H54 (cell line): ENCODE results near the gene ABHD5.

Source experiments
- DNase-seq: peaks from one replicate; pipeline ENCODE4 v3.0.0; 2011; ENCODE audit warnings: low spot score, mixed read lengths; ENCODE audit not compliant: insufficient read length
- FAIRE-seq: peaks from 3 replicates; lab custom pipeline; 2011; peaks lifted over from hg19 to GRCh38; lab: Jason Lieb, UNC
- POLR2A ChIP-seq: IDR thresholded peaks from 2 replicates; pipeline ENCODE4 v1.6.1; 2011; ENCODE audit warnings: low read depth, mild to moderate bottlenecking, low read length

ABHD5 gene

GRCh38 chr3:43710607-43711006 lies 19.9 kb downstream of the ABHD5 start:
- FAIRE-seq, result no peak
- TF ChIP-seq POLR2A, result no peak
- no peak for DNase-seq

GRCh38 chr3:43718296-43718695 lies 27.6 kb downstream of the ABHD5 start:
- no peak for TF ChIP-seq POLR2A
- FAIRE-seq (no peak), DNase-seq (no peak)

- no peak for TF ChIP-seq POLR2A
- FAIRE-seq (no peak), DNase-seq (no peak)
Measured at GRCh38 chr3:43723121-43723734, 32.5 kb downstream of the ABHD5 start.

GRCh38 chr3:43726521-43726920 lies 35.8 kb downstream of the ABHD5 start:
- no peak for FAIRE-seq
- DNase-seq, result no peak
- TF ChIP-seq POLR2A, result no peak

DNA sequence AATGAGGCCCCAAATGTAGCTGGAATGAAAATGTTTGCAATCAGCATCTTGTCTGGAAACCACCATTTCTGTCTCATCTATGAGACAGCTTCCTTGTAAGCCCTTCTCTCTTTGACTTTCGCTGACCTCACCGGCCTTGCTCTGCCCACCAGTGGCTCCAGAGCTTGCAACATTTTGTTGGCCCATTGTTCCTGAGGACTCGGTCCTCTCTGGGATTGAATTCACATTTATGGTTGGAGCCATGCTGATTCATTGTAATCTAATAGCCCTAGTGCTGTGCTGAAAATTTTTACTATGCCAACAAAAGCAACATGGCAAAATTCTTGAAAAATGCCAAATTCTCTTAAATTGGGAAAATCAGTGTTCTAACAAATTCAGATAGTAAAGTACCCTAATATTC lies 37.2 kb downstream of the ABHD5 start:
- no peak for FAIRE-seq
- DNase-seq, result no peak
- TF ChIP-seq POLR2A, result no peak

DNA sequence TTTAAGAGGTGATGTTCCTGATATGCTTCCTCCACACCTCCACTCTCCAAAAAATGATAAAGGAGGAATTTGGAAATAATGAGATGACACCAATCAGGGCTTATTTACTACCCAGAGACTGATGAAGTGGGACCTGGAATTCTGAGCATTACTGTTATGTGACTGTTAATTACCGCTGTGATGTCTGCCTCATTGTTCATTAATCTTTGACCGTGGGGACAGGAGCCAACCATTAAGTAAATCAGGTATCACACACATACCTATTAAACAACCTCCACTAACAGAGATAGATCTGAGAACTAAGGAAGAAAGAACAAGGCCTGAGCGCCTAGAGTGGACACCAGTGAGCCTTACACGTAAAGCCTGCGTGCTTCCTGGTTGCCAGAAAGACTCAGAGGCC lies 37.7 kb downstream of the ABHD5 start:
- DNase-seq, result no peak
- FAIRE-seq, result no peak
- no peak for TF ChIP-seq POLR2A

DNA sequence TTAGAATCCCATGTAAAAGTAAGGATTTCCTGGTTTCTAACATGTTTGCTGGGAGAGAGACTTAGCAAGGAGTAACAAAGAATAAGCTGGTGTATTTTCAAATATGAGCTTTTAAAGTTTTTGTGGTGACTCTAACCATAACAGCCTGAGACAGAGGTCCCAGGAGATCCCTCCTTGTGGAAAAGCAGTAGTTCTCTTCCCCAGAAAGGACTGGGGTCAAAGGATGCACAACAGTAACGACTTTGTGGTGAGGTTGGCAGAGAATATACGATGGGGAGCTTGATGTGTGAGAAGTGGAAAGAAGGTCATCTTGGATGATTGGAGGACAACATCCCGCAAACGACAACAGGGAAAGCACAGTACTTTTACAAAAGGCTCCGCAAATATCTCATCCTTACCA lies 38.2 kb downstream of the ABHD5 start:
- FAIRE-seq (no peak), DNase-seq (no peak)
- no peak for TF ChIP-seq POLR2A

DNA sequence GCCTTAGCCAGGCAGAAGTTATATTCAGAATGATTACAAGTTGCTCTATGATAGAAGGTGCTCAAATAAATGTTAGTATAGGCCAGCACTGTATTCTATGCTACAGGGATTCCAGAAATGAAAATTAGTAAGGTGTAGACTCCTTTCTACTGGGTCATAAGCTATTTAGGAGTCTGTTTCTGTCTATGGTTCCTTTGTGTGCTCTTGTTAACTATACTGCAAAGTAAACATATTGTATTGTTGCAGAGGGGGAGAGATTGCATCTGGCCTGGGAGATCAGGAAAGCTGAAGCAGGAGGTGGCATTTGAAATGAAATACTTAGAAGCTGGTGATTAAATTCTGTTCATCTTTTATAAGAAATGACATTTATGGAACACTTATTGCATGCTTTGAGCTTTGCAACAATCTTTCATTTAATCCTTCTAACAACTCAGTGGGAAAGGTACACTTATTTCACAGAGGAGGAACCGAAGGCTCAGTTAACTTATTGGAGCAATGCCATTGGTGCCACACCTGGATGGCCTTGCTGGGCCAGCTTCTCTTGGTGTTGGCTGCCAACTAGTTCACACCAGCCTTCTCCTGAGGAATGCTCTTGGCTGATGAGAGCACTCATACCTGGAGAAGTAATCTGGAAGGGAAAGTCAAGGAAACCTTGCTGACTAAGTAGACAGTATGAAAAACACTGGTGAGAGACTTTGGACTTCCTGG lies 39.1 kb downstream of the ABHD5 start:
- TF ChIP-seq POLR2A, result no peak
- FAIRE-seq, result no peak

DNA sequence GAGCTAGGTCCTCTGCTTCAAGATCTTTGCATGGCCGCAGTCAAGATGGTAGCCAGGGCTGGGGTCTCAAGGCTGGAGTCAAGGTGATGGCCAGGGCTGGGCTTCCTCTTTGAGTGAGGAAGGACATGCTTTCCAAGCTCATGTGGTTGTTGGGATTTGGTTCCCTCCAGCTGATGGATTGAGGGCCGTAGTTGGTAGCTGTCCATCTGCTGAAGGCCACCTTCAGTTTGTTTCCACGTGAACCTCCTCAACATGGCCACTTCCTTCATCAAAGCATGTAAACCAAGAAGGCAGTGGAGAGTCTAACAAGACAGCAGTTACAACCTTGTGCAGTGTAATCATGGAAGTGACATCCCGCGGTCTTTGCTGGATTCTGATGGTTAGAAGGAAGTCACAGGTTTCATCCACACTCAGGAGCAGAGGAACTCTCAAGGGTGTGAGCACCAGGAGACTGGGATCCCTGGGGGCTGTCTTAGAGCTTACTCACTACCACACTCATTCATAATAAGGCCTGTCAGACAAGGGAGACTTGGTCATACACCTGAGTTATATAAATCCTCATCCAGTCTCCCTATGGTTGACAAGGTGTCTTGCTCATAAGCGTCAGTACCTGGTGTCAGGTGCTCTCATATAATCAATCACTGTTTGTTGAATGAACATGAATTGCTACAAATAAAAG lies 42.1 kb downstream of the ABHD5 start:
- no peak for TF ChIP-seq POLR2A
- FAIRE-seq (no peak), DNase-seq (no peak)

More for the DNA sequence above, 39.1 kb downstream of the ABHD5 start:
- DNase-seq, result no peak

GRCh38 chr3:43733459-43734384 lies 43.0 kb downstream of the ABHD5 start:
- no peak for TF ChIP-seq POLR2A
- no peak for DNase-seq
- FAIRE-seq, result no peak

DNA sequence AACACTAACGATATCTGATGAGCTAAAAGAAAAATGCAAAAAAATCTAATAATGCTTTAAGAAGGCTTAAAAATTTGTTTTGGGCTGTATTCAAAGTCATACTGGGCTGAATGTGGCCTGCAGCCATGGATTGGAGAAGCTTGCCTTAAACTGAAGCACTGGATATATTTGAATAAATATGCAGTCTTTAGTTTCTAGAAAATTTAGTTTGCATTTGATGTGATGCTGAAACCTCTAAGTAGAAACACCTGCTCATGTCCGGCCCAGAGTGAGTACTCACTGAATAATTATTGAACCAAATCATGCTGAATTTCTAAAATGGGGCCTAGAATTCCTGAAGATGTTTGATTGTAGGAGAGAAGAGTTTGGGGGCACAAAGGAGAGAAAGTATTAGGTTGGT lies 43.9 kb downstream of the ABHD5 start:
- DNase-seq, result no peak
- TF ChIP-seq POLR2A, result no peak
- FAIRE-seq, result no peak

DNA sequence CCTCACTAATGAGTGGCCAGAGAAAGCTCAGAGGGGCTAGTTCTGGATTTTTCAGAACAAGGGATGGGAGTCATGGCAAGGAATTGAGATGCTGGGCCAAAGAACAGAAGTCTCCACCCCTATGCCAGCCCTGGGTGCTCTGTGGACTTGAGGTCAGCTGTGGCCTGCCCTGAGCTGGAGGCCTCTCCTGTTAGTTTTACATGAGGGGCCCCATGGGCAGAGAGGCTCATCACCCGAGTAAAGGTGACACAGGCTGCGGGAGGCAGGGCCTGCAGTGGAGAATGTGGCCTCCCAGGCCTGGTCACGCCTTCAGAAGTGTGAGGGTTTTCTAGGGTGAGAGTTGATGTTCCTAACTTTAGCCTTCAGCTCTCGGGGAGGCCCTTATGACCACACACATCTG lies 44.9 kb downstream of the ABHD5 start:
- no peak for TF ChIP-seq POLR2A
- DNase-seq (no peak), FAIRE-seq (no peak)

DNA sequence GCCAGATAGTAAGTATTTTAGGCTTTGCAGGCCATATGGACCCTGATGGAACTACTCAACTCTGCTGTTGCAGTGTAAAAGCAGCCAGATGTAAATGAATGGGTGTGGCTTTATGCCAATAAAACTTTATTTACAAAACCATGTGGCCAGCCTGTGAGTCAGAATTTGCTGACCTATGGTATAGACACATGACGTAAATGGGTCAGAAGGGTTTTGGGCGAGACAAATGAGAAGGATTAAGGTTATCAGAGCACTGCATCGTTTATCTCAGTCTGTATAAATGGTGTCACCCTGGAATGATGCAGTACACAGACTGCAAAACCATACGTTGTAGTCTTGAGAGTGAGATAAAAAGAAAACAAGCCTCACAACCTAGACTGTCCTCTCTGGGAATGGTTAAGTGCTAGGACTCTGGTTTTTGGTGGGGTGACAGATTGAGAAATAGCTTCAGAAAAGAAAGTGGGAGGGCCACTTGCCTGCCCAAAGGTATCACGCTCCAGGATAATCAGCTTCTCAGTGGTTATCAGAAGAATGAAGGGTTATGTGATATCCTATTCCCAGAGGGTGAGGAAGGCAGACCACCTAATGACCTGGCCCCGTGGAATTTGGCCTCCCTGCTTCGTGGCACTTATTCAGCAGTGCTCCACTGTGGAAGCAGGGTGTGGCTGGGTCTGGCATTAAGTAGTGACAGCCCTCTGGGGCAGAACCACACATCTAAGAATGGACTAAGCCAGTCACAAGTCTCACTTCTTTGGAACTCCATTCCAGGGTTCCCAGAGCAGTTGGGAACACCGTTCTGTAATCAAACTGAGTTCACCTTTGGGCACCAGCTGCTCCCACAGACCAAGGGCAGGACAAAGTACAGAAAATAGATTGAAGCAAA lies 46.1 kb downstream of the ABHD5 start:
- TF ChIP-seq POLR2A, result no peak
- FAIRE-seq (no peak), DNase-seq (no peak)

DNA sequence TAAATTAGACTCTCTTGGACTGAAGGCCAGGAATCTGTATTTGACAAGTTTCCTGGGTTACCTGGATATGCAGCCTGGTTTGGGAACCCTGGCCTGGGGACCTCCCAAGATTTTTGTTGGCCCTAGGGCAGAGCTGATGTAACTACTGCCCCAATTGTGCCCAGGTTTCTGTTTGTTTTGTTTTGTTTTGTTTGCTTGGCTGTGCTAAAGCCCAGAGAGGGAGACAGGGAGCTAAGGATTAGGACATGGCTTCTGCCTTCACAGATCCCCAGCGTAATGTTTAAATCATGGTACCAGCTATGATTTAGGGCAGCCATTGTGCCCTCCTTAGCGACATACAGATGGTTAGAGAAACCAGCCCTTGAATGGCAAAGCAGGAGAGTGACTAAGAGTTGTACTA lies 47.6 kb downstream of the ABHD5 start:
- no peak for DNase-seq
- no peak for FAIRE-seq
- TF ChIP-seq POLR2A, result no peak
